IPS-11a (cell line): ENCODE results near the gene GRAMD2B.
"Not testable (repeated sequence)": the region's sequence is repeated elsewhere in the genome, so short reads cannot be mapped to it uniquely, and the experiment has no call there.

Experiments
- H3K4me3 ChIP-seq: one replicate; pipeline ENCODE4 v1.5.1; 2013; ENCODE audit warnings: low read depth, low read length, control low read depth

The GRAMD2B gene, protein sequence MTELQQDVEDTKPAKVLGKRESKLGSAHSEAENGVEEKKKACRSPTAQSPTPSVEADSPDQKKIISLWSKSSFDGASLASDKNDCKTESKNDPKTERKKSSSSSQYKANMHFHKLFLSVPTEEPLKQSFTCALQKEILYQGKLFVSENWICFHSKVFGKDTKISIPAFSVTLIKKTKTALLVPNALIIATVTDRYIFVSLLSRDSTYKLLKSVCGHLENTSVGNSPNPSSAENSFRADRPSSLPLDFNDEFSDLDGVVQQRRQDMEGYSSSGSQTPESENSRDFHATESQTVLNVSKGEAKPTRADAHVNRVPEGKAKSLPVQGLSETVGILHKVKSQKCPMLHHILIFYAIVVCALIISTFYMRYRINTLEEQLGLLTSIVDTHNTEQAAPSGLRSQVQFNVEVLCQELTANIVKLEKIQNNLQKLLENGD

DNA sequence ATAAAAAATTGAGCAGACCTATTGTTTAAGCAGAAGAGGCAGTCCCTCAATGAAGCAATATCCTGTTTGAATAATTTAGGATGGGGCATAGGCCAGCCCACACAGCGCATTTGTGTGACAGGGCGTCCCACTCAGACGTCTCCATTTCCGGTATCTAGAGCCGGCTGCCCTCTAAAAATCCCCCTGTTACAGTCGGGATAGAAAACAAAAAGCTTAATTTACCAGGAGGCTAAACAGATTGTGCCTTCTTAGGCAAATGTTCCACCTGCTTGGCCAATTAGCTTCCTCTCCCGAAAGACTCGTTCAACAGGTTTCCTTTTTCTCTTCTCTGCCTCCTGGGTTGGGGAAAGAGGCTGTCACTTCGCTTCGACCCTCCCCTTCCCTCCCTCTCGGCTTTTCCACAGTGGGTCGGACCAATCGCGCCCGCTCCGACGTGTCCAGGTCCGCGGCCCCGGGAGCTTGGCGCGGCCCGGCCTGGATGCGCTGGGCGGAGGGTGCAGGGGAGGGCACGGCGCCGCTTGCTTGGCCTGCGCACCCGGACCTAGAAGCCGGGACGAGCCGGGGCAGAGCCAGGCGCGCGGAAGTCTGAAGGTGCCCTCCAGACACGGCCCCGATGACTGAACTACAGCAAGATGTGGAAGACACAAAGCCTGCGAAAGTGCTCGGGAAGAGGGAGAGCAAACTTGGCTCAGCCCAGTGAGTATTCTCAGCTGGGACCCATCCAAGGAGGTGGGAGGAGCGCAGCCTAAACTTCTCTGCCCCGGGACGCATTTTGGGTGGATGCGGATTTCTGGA lies at the start of gene GRAMD2B:
GRAMD2B (plus strand) TSS at position 416 of the 795 bp plus-strand sequence; CDS start at position 614, 198 bp downstream.
- H3K4me3 ChIP-seq, result peak within 1 kb of the TSS; percentile 66

DNA sequence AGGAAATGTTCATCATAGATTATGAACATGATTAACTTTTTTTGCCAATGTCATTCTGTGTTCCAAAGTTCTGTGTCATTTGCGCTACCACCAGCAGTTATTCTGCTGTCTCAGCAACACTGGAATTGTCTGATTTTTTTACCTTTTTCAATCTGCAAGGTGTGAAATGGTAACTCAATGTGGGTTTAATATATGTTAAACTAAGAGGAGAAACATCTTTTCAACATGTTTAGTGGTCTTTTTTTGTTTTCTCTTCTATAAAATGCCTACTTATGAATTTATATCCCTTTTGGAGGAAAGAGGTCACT lies 49.1 kb upstream of the GRAMD2B start:
- no peak overlapping the region for H3K4me3 ChIP-seq

DNA sequence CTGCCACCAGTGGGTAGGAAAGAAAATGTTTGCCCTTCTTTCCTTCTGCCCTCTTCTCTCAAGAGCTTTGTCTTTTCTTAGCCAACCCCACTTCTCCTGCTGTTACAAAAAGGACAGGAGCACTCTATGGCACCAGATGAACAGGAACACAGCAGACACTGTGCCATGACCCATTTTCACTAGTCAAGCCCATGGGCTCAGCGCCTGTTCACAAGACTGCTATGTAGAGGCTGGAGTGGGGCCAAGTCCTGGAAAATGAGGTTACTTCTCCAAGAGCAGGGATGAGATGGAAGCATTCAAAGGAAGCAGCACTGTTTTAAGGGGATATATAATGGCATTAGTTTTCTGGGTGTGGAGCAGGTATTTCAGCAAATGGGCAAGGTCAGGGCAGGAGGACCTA lies 46.8 kb upstream of the GRAMD2B start:
- H3K4me3 ChIP-seq, result no peak overlapping the region

DNA sequence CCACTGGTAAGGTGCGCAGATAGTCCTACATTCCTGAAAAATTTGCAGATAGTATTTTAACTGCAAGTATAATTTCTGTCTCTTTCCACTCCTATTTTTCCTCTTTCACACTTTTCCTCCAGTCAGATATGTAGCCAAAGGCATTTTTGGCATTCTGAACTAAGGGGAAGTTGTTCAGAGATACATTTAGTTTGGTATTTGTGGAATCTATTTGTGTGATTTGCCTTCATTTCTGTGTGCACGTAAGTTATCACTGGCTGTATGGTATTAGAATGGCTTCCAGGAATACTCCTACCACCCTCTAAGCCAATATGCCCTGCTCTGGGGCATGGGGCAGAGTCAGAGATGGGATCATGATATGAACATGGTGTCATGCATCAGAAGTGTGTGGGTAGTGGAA lies 45.8 kb upstream of the GRAMD2B start:
- H3K4me3 ChIP-seq, result no peak overlapping the region

DNA sequence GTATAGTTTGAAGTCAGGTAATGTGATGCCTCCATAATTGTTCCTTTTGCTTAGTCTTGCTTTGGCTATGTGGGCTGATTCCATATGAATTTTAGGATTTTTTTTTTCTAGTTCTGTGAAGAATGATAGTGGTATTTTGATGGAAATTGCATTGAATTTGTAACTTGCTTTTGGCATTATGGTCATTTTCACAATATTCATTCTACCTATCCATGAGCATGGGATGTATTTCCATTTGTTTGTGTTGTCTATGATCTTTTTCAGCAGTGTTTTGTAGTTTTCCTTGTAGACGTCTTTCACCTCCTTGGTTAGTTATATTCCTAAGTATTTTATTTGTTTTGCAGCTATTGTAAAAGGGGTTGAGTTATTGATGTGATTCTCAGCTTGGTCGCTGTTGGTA lies 42.9 kb upstream of the GRAMD2B start:
- not testable (repeated sequence) for H3K4me3 ChIP-seq

DNA sequence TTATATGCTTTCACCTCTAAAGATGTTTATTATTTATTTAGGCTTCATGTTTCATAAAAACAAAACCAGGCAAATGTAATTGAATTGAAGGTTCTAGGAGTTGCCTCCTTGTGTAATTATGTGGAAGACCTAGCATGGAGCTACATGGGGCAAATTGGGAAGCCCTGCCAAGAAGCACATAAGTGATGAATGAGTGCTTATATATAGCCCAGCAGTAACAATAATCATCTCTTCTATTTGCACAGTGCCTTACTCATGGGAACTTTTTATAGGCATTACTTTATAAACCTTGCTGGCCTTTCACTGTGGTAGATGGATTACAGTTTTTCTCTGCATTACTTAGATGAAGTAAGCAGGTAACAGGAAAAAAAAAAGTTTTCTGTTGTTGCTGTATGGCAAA lies 40.0 kb upstream of the GRAMD2B start:
- no peak overlapping the region for H3K4me3 ChIP-seq

DNA sequence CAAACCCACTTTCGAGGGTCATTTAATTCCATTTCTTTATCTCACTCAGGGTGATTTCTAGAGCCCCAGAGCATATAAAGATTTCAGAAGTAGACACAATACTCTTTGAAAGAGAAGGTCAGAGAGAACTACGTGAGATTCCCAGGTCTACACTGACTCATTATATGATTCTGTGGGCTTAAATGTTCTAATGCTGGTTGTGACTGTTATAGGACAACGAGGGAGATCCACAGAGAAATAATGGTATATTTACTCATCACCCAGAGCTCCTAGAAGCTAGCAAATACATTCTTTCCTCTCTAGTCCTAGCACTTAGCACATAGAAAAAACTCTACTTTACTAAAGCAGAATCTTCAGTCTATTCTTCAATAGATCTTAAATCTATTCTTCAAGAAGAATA lies 39.4 kb upstream of the GRAMD2B start:
- no peak overlapping the region for H3K4me3 ChIP-seq

DNA sequence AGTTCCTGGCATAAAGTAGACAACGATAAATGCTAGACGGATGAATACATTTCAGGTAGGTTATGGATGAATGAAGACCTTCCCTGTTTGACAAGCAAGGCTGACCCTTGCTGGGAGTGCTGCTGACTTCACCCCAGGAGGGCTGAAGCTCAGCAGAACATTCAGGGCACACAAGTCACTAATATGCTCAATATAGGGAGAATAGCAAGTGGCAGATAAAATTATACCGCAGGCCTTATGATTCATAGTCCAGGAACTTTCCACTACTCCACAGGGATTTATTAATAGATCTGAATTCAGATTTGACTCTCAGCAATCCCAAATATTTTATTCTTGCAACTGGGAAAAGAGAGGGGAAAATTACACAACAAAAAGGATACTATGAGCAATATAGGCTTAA lies 38.2 kb upstream of the GRAMD2B start:
- no peak overlapping the region for H3K4me3 ChIP-seq

DNA sequence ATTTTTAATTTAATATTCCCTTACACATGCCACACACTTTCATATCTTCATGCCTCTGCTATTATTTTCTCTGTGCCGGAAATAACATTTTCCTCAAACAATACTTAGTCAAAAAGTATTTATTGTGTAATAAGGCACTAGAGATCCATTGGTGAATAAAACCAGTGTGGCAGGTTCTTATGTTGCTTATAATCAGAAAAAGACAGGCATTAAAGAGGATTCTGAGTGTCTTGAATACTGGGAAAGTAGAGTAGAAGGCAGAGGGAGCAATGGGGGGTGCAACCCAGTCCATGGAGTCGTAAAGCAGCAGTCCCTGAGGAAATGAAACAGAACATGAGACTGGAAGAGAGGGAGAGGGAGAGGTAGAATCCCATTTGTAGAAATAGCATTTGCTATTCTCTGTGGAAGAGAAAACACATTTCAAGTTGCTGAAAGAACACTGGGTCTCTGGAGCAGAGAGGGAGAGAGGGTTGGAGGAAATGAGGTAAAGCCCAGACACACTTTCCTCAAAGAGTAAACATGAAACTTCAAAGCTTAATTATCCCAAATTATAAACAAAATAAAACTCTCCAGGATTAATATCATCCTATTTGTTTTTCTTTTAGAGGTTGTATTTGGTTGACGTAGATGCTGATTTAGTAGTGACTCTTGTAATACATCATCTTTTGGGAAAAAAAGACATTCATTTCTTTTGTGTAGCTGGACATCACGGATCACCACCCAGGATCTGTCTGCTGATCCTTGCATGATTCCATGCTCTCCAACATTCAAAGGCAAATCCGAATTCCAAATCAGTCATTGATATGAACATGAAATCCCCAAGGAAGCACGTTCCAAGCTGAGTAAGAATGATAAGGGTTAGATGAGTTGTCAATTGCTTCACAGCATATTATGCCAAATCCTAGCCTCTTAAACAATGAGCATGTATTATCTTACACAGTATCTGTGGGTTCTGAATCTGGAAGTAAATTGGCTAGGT lies 37.4 kb upstream of the GRAMD2B start:
- H3K4me3 ChIP-seq, result no peak overlapping the region

DNA sequence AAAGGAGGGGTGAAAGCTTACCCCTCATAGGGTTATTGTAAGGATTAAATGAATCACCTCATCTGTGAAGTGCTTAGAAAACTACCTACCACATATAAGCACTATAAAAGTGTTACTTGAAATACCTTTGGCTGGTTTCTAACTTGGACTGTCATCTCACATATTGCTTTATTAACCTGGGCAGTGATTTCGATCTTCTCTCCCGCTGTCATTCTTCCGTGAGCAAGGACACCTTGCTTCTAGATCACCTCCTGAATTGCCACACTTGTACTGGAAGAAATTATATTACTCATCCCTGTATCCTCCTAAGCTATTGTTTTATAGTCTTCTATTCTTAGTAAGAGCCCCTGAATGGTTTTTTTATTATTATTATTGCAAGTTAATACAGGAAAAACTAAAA lies 34.0 kb upstream of the GRAMD2B start:
- H3K4me3 ChIP-seq, result no peak overlapping the region

DNA sequence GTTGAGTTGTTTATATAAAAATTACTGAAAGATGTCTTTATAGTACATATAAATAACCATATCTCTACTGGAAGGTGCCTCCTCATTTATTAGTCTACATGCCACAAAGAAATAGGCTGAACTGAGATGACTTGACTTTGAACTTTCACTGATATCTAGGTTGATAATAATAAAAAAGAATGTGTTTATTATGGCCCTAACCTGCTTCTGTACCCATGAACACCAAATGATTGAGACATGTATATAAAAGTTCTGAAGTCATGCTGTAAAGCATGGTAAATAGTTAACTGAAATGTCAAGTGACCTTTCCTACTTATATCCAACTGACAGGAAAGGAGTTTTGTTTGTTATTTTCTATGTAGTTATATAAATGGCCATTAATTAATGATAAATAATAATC lies 33.2 kb upstream of the GRAMD2B start:
- H3K4me3 ChIP-seq, result no peak overlapping the region

DNA sequence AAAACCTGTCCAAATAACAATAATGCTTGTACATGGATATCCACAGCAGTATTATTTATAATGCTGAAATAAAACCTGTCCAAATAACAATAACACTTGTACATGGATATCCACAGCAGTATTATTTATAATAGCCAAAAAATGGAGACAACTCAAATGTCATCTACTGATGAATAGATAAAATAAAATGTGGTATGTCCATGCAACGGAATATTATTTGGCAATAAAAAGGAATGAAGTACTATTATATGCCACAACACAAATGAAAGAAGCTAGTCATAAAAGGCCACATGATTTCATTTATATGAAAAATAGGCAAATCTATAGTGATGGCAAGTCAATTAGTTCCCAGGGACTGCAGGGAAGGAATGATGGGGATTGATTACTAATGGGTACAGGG lies 31.8 kb upstream of the GRAMD2B start:
- H3K4me3 ChIP-seq, result no peak overlapping the region

DNA sequence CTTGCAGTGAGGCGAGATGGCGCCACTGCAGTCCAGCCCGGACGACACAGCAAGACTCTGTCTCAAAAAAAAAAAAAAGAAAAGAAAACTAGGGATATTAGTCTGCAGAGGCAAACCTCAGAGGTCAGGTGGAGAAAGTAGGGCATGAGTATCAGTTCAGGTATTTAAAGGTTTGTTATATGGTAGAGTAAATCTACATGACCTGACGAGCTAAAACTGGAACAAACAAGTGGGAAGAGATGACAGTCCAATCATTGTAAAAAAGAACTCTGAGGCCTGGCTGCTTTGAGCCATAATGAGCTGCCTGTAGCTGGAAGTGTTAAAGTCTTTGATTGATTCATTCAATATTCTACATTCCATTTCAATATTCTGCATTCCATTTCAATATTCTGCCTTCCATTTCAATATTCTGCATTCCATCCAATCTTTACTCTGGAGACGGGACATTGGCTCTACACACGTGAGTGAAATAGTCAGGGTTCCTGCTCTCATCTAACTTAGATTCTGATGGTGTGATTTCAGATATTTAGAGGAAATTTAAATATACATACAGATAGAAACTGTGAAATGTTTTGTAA lies 28.9 kb upstream of the GRAMD2B start:
- H3K4me3 ChIP-seq, result no peak overlapping the region

DNA sequence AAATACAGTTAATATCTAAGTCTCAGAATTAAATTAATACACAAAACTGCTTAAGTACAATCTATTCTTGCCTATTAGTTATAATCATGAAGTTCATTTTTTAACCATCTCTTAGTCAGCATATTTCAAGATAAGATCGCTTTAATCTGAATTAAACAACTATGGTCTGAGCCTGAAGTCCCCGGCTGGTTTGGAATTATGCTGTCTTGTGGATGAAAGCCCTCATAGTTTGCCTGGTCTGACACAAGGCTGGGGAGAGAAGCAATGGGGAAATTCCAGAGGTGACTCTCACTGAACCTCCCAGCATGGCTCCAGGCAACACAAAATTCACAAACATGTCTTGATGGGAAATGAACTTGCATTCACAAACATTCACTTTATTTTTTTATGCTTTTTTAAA lies 28.0 kb upstream of the GRAMD2B start:
- H3K4me3 ChIP-seq, result no peak overlapping the region

DNA sequence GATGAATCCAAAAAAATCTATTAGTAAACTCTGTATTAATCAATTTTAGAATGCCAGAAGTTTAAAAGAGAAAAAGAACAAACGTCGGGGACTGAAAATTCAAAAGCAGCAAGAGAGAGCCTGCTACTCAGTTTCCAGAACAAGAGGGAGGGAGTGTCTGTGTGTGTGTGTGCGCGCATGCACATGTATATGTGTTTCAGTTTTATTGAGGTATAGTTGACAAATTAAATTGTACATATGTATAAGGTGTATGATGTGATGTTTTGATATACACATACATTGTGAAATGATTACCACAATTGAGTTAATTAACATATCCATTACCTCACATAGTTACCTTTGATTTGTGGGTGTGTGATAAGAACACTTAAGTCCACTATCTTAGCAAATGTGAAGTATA lies 27.6 kb upstream of the GRAMD2B start:
- no peak overlapping the region for H3K4me3 ChIP-seq

DNA sequence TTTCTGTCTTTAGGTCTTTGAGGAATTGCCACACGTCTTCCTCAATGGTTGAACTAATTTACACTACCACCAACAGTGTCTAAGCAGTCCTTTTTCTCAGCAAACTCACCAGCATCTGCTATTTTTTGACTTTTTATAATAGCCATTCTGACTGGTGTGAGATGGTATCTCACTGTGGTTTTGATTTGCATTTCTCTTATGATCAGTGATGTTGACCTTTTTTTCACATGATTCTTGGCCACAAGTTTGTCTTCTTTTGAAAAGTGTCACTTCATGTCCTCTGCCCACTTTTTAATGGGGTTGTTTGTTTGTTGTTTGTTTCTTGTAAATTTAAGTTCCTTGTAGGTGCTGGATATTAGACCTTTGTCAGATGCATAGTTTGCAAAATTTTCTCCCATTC lies 26.5 kb upstream of the GRAMD2B start:
- not testable (repeated sequence) for H3K4me3 ChIP-seq

DNA sequence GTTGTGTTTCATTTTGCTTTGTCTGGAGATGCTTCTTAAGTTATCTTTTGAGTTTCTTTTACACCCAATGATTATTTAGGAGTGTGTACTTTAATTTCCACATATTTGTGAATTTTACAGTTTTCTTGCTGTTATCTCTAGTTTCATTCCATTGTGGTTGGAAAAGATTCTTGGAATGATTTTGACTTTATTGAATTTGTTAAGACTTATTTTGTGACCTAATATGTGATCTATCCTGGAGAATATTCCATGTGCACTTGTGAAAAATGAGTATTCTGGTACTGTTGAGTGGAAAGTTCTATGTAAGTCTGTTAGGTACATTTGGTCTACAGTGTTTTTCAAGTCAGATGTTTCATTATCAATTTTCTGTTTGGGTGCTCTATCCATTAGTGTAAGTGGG lies 24.4 kb upstream of the GRAMD2B start:
- no peak overlapping the region for H3K4me3 ChIP-seq

DNA sequence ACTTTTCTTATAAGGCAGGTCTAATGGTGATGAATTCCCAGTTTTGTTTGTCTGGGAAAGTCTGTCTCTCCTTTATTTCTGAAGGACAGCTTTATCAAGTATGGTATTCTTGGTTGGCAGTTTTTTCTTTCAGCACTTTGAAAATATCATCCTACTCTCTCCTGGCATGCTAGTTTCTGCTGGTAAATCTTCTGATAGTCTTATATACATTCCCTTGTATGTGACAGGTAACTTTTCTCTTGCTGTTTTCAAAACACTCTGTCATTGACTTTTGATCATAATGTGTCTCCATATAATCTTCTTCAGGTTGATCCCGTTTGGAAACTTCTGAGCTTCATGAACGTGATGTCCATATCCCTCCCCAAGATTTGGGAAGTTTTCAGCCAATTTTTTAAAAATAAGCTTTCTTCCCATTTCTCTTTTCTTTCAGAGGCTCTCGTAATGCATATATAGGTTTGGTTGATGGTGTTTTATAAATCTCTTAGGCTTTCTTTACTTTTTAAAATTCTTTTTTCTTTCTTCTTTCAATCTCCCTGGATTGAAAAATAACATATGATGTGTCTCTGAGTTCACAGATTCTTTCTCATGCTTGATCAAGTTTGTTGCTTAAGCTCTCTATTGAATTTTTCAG lies 22.5 kb upstream of the GRAMD2B start:
- H3K4me3 ChIP-seq, result no peak overlapping the region

DNA sequence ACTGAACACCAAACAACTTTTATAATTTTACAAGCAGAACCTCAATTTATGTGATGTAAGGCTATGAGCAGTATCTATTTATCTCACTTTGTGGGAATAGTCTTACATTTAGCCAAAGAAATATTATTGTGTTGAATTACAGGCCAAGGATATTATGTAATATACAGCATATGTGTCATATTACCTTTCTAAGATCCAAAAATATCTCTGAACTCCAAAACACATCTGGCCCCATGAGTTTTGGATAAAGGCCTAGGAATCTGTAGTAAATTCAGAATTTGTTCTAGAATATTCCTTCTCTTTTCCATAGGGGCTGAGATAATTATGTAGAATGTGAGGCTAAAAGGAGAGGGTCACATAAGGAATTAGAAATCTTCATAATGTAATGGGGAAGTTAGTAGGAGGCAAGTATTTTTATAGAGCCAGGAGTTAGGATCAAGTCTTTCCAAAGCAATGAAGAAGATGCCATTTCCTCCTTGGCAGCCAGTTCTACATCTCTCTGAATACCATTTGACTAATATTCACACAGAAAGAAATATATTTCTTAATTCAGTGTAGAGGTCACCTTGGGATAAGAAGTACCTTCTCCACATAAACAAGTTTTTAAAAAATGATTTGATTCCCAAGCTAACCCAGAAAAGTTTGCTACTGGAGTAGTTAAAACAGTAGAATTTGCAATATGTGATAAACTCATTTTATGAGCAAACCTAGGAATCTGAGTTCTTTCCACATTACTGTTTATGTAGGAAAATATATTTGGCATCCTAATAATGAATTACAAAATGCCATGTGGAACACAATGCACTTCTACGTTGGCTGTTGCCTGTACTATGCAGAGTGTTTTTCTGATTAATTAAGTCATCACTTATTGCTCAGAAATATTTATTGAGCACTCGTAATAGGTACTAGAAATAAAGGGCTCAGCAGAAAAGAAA lies 20.3 kb upstream of the GRAMD2B start:
- H3K4me3 ChIP-seq, result no peak overlapping the region
